ENCODE data around the gene RNASEL. TPM values are rescaled to one million over a fixed set of nuclear protein-coding genes. Genes with fewer than 3 reads are reported as not detected.

RNASEL gene
- total RNA-seq, 6 donors from 2014 or later: 8.5 to 16.8 (median 12.0) TPM

DNA sequence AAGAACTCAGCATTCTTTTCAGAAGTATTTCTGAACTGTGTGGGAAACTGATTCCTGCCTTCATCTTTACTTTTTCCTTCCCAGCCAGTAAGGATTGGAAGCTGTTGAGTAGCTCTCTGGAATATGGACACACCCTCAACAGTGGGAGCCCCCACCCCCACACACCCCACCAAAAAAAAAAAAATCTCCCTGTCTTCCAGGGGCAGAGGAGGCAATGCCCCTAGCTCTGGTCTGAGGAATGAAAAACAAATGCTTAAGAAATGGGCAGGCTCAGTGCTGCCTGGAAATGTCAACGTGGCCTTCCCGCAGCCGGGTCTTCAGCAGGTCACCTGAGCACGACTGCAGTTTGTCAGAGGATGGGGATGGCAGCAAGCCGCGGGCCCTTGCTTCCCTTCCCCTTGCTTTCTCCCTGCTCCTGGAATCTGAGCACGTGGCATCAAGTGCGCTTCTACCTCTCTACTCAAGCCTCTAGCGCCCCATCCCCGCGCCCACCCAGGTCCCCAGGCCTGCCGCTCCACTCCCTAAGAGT lies 14.7 kb upstream of the RNASEL start:
- Histone ChIP-seq H3K4me3 (peak overlapping the region; percentile 36 to 68 (median 54)), H3K27me3 (no peaks in the 10 kb centered on the region), H3K4me1 (peaks cover 27 to 66% (median 45%) of the 10 kb centered on the region in 4 donors), H3K9me3 (no peaks in the 10 kb centered on the region), H3K36me3 (peaks cover 8 to 29% (median 12%) of the 10 kb centered on the region in 4 donors), H3K27ac (peak overlapping the region; percentile 80 to 91 (median 83))
- WGBS, 2 donors: 7% methylated on average over 11 to 12 of the region's 12 CpGs
- TF ChIP-seq, protein P1, sequence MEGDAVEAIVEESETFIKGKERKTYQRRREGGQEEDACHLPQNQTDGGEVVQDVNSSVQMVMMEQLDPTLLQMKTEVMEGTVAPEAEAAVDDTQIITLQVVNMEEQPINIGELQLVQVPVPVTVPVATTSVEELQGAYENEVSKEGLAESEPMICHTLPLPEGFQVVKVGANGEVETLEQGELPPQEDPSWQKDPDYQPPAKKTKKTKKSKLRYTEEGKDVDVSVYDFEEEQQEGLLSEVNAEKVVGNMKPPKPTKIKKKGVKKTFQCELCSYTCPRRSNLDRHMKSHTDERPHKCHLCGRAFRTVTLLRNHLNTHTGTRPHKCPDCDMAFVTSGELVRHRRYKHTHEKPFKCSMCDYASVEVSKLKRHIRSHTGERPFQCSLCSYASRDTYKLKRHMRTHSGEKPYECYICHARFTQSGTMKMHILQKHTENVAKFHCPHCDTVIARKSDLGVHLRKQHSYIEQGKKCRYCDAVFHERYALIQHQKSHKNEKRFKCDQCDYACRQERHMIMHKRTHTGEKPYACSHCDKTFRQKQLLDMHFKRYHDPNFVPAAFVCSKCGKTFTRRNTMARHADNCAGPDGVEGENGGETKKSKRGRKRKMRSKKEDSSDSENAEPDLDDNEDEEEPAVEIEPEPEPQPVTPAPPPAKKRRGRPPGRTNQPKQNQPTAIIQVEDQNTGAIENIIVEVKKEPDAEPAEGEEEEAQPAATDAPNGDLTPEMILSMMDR (IDR thresholded peaks at IDR 0.05): no peak
- no peak for TF ChIP-seq POLR2AphosphoS5 (IDR thresholded peaks at IDR 0.05)
- TF ChIP-seq EP300 (IDR thresholded peaks at IDR 0.05): no peak
- TF ChIP-seq POLR2A (IDR thresholded peaks at IDR 0.05): no peak
- DNase-seq (peak in 1 of 2 donors; percentile 41), ATAC-seq (ENCODE audit: low FRiP score in 2 of 2) (peak; percentile 10 to 23)

- Histone ChIP-seq H3K9me3 (no peaks in the 10 kb centered on the region), H3K4me3 (peak overlapping the region in 3 of 4 donors; percentile 53 to 68 (median 56)), H3K27me3 (no peaks in the 10 kb centered on the region), H3K27ac (peak overlapping the region; percentile 80 to 91 (median 83)), H3K4me1 (peaks cover 34 to 72% (median 46%) of the 10 kb centered on the region in 4 donors), H3K36me3 (peaks cover 8 to 29% (median 12%) of the 10 kb centered on the region in 4 donors)
- TF ChIP-seq, protein P1 (IDR thresholded peaks at IDR 0.05): no peak
- peak in 3 of 4 donors; percentile 71 to 88 (median 74) for TF ChIP-seq EP300 (IDR thresholded peaks at IDR 0.05)
- TF ChIP-seq POLR2A (IDR thresholded peaks at IDR 0.05): peak in 1 of 4 donors; percentile 30
- TF ChIP-seq POLR2AphosphoS5 (IDR thresholded peaks at IDR 0.05): peak; percentile 34 to 69
- WGBS, 2 donors: 63 to 65% methylated on average over 10 of the region's 10 CpGs
- DNase-seq (peak in 1 of 2 donors; percentile 73), ATAC-seq (ENCODE audit: low FRiP score in 2 of 2) (peak; percentile 41 to 75)
These were observed 14.0 kb upstream of the RNASEL start for GRCh38 chr1:182602935-182603645.

DNA sequence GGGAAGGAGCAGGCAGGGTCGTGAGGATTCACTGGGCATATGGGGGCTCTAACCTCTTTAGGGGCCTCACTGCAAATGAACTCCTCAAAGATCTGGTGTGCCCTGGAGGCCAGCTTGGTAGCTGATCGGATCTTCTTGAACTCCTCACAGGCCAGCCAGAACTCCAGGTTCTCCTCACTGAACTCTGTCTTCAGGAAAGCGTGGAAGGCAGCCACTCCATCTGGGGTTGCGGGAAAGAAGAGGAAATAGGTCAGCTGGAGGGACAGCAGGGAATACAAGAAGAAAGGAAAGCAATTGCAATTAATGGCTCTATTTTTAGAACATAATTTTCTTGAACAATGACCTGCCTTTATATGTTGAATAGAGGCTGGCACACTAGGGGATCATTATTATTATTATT lies 12.9 kb upstream of the RNASEL start:
- H3K36me3 ChIP-seq: peaks cover 8 to 29% (median 12%) of the 10 kb centered on the region in 4 donors
- TF ChIP-seq, protein P1 (IDR thresholded peaks at IDR 0.05): no peak
- no peak for TF ChIP-seq POLR2A (IDR thresholded peaks at IDR 0.05)
- no peak for TF ChIP-seq EP300 (IDR thresholded peaks at IDR 0.05)
- TF ChIP-seq POLR2AphosphoS5 (IDR thresholded peaks at IDR 0.05): no peak
- 66% methylated on average over 4 of the region's 4 CpGs for WGBS, 2 donors

DNA sequence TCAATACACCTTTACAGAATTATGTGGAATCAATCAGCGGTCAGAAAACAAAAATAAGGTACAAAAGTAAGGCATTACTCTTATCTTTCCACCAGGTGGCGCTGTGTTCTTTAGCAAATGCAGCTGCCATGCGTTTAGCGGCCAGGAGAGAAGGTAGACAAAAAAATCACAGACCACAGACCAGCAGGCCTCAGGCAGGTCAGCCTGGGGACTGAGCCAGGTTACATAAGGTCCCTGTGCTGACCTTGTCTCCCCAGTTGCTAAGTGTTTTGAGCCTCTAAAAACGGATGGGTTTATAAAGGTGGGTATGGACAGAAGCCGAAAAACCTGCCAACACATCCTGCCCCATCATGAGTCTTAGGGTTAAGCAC lies 12.3 kb upstream of the RNASEL start:
- Histone ChIP-seq H3K36me3 (peaks cover 8 to 29% (median 12%) of the 10 kb centered on the region in 4 donors), H3K4me3 (peak overlapping the region in 3 of 4 donors; percentile 53 to 68 (median 56))

More for the DNA sequence above, 12.9 kb upstream of the RNASEL start:
- no peak for ATAC-seq (ENCODE audit: low FRiP score in 2 of 2)
- H3K4me3 ChIP-seq: peak overlapping the region in 3 of 4 donors; percentile 53 to 68 (median 56)
- H3K9me3 ChIP-seq: no peaks in the 10 kb centered on the region
- DNase-seq: no peak
- peak overlapping the region; percentile 24 to 91 (median 82) for H3K27ac ChIP-seq
- H3K27me3 ChIP-seq: no peaks in the 10 kb centered on the region
- H3K4me1 ChIP-seq: peaks cover 34 to 73% (median 46%) of the 10 kb centered on the region in 4 donors

More for the DNA sequence above, 12.3 kb upstream of the RNASEL start:
- H3K9me3 ChIP-seq: no peaks in the 10 kb centered on the region
- peak overlapping the region; percentile 24 to 91 (median 82) for H3K27ac ChIP-seq
- 16 to 20% methylated on average over 6 of the region's 6 CpGs for WGBS, 2 donors
- H3K27me3 ChIP-seq: no peaks in the 10 kb centered on the region
- DNase-seq (peak in 1 of 2 donors; percentile 74), ATAC-seq (ENCODE audit: low FRiP score in 2 of 2) (peak; percentile 12 to 44)
- TF ChIP-seq POLR2A (IDR thresholded peaks at IDR 0.05): no peak
- TF ChIP-seq, protein P1 (IDR thresholded peaks at IDR 0.05): peak; percentile 54 to 94 (median 87)
- H3K4me1 ChIP-seq: peaks cover 34 to 69% (median 46%) of the 10 kb centered on the region in 4 donors

Measured in upper lobe of left lung (tissue), 6 donors.